Transverse colon (tissue), 4 donors: ENCODE data around the gene TBATA. TPM values are rescaled to one million over a fixed set of nuclear protein-coding genes. Genes with fewer than 3 reads are reported as not detected.

ENCODE experiments used
- DNase-seq: peaks from one replicate; pipeline ENCODE4 v3.0.0-alpha.2; 2019
- H3K27ac ChIP-seq, 4 donors: fragments of 200-600 bp; sonication (generic); 2 replicates each; pipeline ENCODE4 v1.5.1; 2016 to 2018; ENCODE audit warnings: inconsistent platforms in 4 of 4
- H3K27me3 ChIP-seq: fragments of 200-600 bp; sonication (generic); 2 replicates; pipeline ENCODE4 v1.5.1; 2017; ENCODE audit warnings: inconsistent platforms
- H3K36me3 ChIP-seq, 4 donors: fragments of 200-600 bp; sonication (generic); 2 replicates each; pipeline ENCODE4 v1.5.1; 2017 to 2019; ENCODE audit warnings: inconsistent platforms in 4 of 4
- H3K4me1 ChIP-seq, 4 donors: fragments of 200-600 bp; sonication (generic); 2 replicates each; pipeline ENCODE4 v1.5.1; 2017 to 2020; ENCODE audit warnings: inconsistent platforms in 4 of 4
- H3K4me3 ChIP-seq, 4 donors: fragments of 200-600 bp; sonication (generic); 1 replicate in 1 of 4; 2 replicates in 3 of 4; pipeline versions ENCODE4 v1.5.1 to v1.6.1; 2017 to 2019; ENCODE audit warnings: inconsistent platforms in 4 of 4
- H3K9me3 ChIP-seq, 2 donors: fragments of 200-600 bp; sonication (generic); 2 replicates each; pipeline ENCODE4 v1.5.1; 2017 to 2019; ENCODE audit warnings: inconsistent platforms in 2 of 2
- EP300 ChIP-seq: sonication (generic); formaldehyde crosslinking; IDR thresholded peaks from one replicate; pipeline ENCODE4 v1.6.1; 2017; ENCODE audit warnings: antibody characterized with exemption, low read depth
- POLR2A ChIP-seq: fragments of 450-650 bp; IDR thresholded peaks from one replicate; pipeline ENCODE4 v1.6.1; 2016; ENCODE audit warnings: antibody characterized with exemption, mild to moderate bottlenecking, moderate library complexity
- POLR2AphosphoS5 ChIP-seq, 3 donors: sonication (generic); formaldehyde crosslinking; IDR thresholded peaks; one replicate each; pipeline ENCODE4 v1.6.1; 2016; ENCODE audit warnings: antibody characterized with exemption in 3 of 3
- WGBS, 2 donors: methylation state at CpG; one replicate each; pipeline ENCODE4 v1.1.5; 2018; ENCODE audit warnings: low coverage in 1 of 2; 5-methylcytosine and 5-hydroxymethylcytosine counted together
- in situ Hi-C, 4 donors: fragments of 200-750 bp; cut with MboI; loops; one replicate each; pipeline versions ENCODE4 v1.15.0 to v1.15.1; 2017; ENCODE audit warnings: low sequenced_read_pairs in 3 of 4, low pct_ligation_motif_present in 1 of 4, low pct_unique_long_range_greater_than_20kb in 1 of 4
- intact Hi-C: fragments of 100-400 bp; cut with DNase I; formaldehyde crosslinking; loops from one replicate; pipeline ENCODE4 v1.15.1; 2023; ENCODE audit warnings: low total_unique reads
- total RNA-seq, 4 donors: library from RNA; depleted of rRNA; stranded (reverse); fragments of >200 nt; gene quantifications; one replicate each; pipeline ENCODE4 v1.1.0, GENCODE V29; 2016
- TF ChIP-seq, protein P1 (sequence below), 5 experiments: fragments of 200-600 bp in 3 of 5; fragments of 450-650 bp in 2 of 5; sonication (generic) in 3 of 5; IDR thresholded peaks; 1 replicate in 2 of 5; 2 replicates in 3 of 5; pipeline ENCODE4 v1.5.1; 2016 to 2017; ENCODE audit warnings: antibody characterized with exemption in 5 of 5, inconsistent platforms in 3 of 5, mild to moderate bottlenecking in 2 of 5, moderate library complexity in 1 of 5

The TBATA gene
- total RNA-seq, 4 donors from 2014 or later: not detected

DNA sequence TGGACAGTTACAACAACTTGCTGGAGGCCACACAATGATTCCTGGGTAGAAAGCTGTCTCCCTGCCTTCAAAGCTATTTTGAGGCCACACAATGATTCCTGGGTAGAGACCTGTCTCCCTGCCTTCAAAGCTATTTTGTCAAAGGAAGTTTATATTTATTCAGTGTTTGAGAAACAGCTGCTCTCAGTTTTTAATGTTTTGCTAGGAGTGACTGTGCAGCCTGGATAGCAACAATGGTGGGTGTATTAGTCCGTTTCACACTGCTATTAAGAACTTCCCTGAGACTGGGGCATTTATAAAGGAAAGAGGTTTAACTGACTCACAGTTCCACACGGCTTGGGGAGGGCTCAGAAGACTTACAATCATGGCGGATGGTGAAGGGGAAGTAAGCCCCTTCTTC lies 26.7 kb upstream of the TBATA start:
- in situ Hi-C loops (loop anchor here in 3 of 4 donors (5.0 to 10.0 kb wide), 3 partner anchors 63 to 73 kb away; partner anchors contain the start of gene PCBD1 (in 1 of the 3)), intact Hi-C loops (loop anchor here (5.0 kb wide), 1 partner anchor 65 kb away; no protein-coding TSS in a partner anchor)
- no peak for DNase-seq
- no peaks in the 10 kb centered on the region for H3K27me3 ChIP-seq
- no peak overlapping the region for H3K27ac ChIP-seq
- TF ChIP-seq EP300: no peak
- no peak for TF ChIP-seq POLR2A
- no peak for TF ChIP-seq POLR2AphosphoS5 (IDR thresholded peaks at IDR 0.05)
- TF ChIP-seq, protein P1, sequence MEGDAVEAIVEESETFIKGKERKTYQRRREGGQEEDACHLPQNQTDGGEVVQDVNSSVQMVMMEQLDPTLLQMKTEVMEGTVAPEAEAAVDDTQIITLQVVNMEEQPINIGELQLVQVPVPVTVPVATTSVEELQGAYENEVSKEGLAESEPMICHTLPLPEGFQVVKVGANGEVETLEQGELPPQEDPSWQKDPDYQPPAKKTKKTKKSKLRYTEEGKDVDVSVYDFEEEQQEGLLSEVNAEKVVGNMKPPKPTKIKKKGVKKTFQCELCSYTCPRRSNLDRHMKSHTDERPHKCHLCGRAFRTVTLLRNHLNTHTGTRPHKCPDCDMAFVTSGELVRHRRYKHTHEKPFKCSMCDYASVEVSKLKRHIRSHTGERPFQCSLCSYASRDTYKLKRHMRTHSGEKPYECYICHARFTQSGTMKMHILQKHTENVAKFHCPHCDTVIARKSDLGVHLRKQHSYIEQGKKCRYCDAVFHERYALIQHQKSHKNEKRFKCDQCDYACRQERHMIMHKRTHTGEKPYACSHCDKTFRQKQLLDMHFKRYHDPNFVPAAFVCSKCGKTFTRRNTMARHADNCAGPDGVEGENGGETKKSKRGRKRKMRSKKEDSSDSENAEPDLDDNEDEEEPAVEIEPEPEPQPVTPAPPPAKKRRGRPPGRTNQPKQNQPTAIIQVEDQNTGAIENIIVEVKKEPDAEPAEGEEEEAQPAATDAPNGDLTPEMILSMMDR (IDR thresholded peaks at IDR 0.05): no peak
- no peaks in the 10 kb centered on the region for H3K36me3 ChIP-seq
- H3K4me3 ChIP-seq: no peak overlapping the region
- H3K4me1 ChIP-seq: peaks cover 3 to 9% (median 3%) of the 10 kb centered on the region in 4 donors
- no peaks in the 10 kb centered on the region for H3K9me3 ChIP-seq
- WGBS, 2 donors: 67 to 94% methylated on average over 3 of the region's 3 CpGs

DNA sequence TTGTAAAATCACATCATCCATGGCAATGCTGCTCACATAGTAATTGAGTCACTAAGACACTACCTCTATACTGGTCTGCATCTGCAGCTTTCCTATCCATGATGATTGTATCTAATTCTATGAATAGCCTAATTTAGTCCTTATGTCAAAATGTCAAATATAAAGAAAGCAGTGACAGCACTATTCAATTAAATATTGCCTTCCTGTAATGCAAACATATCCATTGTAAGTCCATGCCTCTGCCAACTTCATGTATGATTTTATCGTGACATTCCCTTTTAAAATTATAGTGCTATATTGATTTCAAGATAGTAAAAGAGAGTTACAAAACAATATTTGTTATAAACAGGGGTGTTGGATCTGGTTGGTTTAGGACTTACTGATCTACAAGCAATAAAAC lies 25.8 kb upstream of the TBATA start:
- H3K36me3 ChIP-seq: no peaks in the 10 kb centered on the region
- no peak overlapping the region for H3K4me3 ChIP-seq
- in situ Hi-C loops (loop anchor here in 3 of 4 donors (5.0 to 10.0 kb wide), 3 partner anchors 64 to 74 kb away; partner anchors contain the start of gene PCBD1 (in 1 of the 3)), intact Hi-C loops (loop anchor here (5.0 kb wide), 1 partner anchor 66 kb away; no protein-coding TSS in a partner anchor)
- peaks cover 0 to 6% (median 2%) of the 10 kb centered on the region in 4 donors for H3K4me1 ChIP-seq
- H3K27me3 ChIP-seq: no peaks in the 10 kb centered on the region
- WGBS, 2 donors: 0 to 36% methylated on average over 1 of the region's 1 CpG
- DNase-seq: no peak
- no peak overlapping the region for H3K27ac ChIP-seq
- TF ChIP-seq POLR2A (no peak), POLR2AphosphoS5 (IDR thresholded peaks at IDR 0.05) (no peak), EP300 (no peak)
- TF ChIP-seq, protein P1 (IDR thresholded peaks at IDR 0.05): no peak
- no peaks in the 10 kb centered on the region for H3K9me3 ChIP-seq

DNA sequence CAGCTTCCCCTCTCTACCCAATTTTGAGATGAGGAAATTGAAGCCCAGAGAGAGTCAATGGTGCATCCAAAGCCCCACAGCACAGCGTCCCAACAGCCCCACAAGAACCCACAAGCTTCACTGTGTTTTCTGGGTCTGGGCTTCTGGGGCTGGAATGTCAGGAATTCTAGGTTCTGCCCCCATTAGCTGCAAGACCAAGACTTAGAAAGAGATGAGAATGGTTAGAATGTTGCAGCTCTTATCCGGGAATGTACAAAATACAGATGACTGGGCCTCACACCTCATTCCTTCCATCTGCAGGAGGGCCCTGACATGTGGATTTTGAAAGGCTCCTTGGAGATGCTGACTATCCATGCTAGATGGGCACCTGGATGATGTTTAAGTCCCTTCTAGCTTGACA lies 24.5 kb upstream of the TBATA start:
- intact Hi-C loops (loop anchor here (5.0 kb wide), 1 partner anchor 68 kb away; no protein-coding TSS in a partner anchor), in situ Hi-C loops (loop anchor here in 3 of 4 donors (5.0 to 10.0 kb wide), 3 partner anchors 65 to 75 kb away; partner anchors contain the start of gene PCBD1 (in 1 of the 3))
- Histone ChIP-seq H3K36me3 (no peaks in the 10 kb centered on the region), H3K27ac (no peak overlapping the region), H3K9me3 (no peaks in the 10 kb centered on the region), H3K4me3 (no peak overlapping the region), H3K27me3 (no peaks in the 10 kb centered on the region), H3K4me1 (no peaks in the 10 kb centered on the region)
- no peak for TF ChIP-seq POLR2AphosphoS5 (IDR thresholded peaks at IDR 0.05)
- TF ChIP-seq, protein P1 (IDR thresholded peaks at IDR 0.05): no peak
- TF ChIP-seq EP300: no peak
- no peak for TF ChIP-seq POLR2A
- no peak for DNase-seq
- 83% methylated on average over 2 of the region's 2 CpGs; no CpG with 5 or more reads in 1 of the 2 donors for WGBS, 2 donors

- in situ Hi-C loops: no loop called here
Observed at GRCh38 chr10:70809011-70809611, 23.9 kb upstream of the TBATA start.

More at GRCh38 chr10:70809011-70809611, 23.9 kb upstream of the TBATA start:
- Histone ChIP-seq H3K9me3 (no peaks in the 10 kb centered on the region), H3K4me3 (no peak overlapping the region), H3K27ac (no peak overlapping the region), H3K36me3 (no peaks in the 10 kb centered on the region), H3K27me3 (no peaks in the 10 kb centered on the region), H3K4me1 (no peaks in the 10 kb centered on the region)
- WGBS, 2 donors: 86 to 100% methylated on average over 1 to 6 of the region's 6 CpGs
- no peak for DNase-seq
- intact Hi-C loops: no loop called here
- TF ChIP-seq POLR2AphosphoS5 (IDR thresholded peaks at IDR 0.05) (no peak), POLR2A (no peak), EP300 (no peak)
- TF ChIP-seq, protein P1 (IDR thresholded peaks at IDR 0.05): no peak
